K562 (cell line): ENCODE data around the gene ACSL5. TPM values are rescaled to one million over a fixed set of nuclear protein-coding genes. Genes with fewer than 3 reads are reported as not detected.
A peak's percentile ranks its signal among the peaks of the same experiment; 100 is the strongest.

Experiments
- GABPA ChIP-seq: fragments of 200-800 bp; sonication (Bioruptor generic); conservative IDR thresholded peaks from 2 replicates; pipeline ENCODE4 v1.6.1; 2016; ENCODE audit warnings: low read depth, missing genetic modification characterization, missing compliant biosample characterization
- KAT8 ChIP-seq: fragments of 450-650 bp; IDR thresholded peaks from 2 replicates; pipeline ENCODE4 v1.6.1; 2016; ENCODE audit warnings: low read depth, mild to moderate bottlenecking
- KDM1A ChIP-seq, 2 experiments: fragments of 450-650 bp; IDR thresholded peaks; 2 replicates each; pipeline ENCODE4 v1.6.1; 2016; ENCODE audit warnings: mild to moderate bottlenecking in 2 of 2
- PKNOX1 ChIP-seq: fragments of 450-650 bp; IDR thresholded peaks from 2 replicates; pipeline ENCODE4 v1.6.1; 2016
- RBFOX2 ChIP-seq: fragments of 200-400 bp; formaldehyde crosslinking; IDR thresholded peaks from 2 replicates; pipeline ENCODE4 v1.6.1; 2017; ENCODE audit warnings: low read depth, mild to moderate bottlenecking, low read length, moderate library complexity
- SETDB1 ChIP-seq: IDR thresholded peaks from one replicate; pipeline ENCODE4 v1.6.1; 2012; ENCODE audit warnings: low read length, control low read depth, inconsistent platforms
- SRF ChIP-seq, 2 experiments: fragments of 250-450, 450-650 bp in 1 of 2; sonication (Bioruptor Pico) in 1 of 2; sonication (generic) in 1 of 2; formaldehyde crosslinking; IDR thresholded peaks; 2 replicates each; pipeline versions ENCODE4 v1.5.0 to v1.5.1; 2020 to 2022; ENCODE audit warnings: mild to moderate bottlenecking in 1 of 2, missing genetic modification reagents in 1 of 2
- TCF3 ChIP-seq: sonication (generic); formaldehyde crosslinking; IDR thresholded peaks from 2 replicates; pipeline ENCODE4 v1.4.0; 2020; ENCODE audit warnings: mild to moderate bottlenecking, missing genetic modification reagents
- ZKSCAN3 ChIP-seq: fragments of 250-450 bp; sonication (Bioruptor Pico); IDR thresholded peaks from 2 replicates; pipeline ENCODE4 v1.4.0; 2020
- ZNF436 ChIP-seq: fragments of 250-450, 450-650 bp; sonication (Bioruptor Pico); formaldehyde crosslinking; IDR thresholded peaks from 2 replicates; pipeline ENCODE4 v1.7.0; 2020; ENCODE audit warnings: mild to moderate bottlenecking
- ZNF644 ChIP-seq: fragments of 200-800 bp; sonication (Bioruptor generic); IDR thresholded peaks from 2 replicates; pipeline ENCODE4 v1.6.1; 2016; ENCODE audit warnings: low read depth, missing genetic modification characterization, missing compliant biosample characterization
- polyA plus RNA-seq, 8 experiments: library from polyadenylated mRNA; depleted of rRNA in 4 of 8; stranded (reverse) in 5 of 8; unstranded in 3 of 8; fragments of >200 nt; fragmentation: Nextera tagmentation in 2 of 8; fragmentation: Illumina TruSeq in 1 of 8; extraction: Ambion mirVana in 2 of 8; extraction: Trizol in 1 of 8; gene quantifications; 2 replicates each; pipeline versions ENCODE4 v1.2.1 to v1.2.3, GENCODE V29; 2011 to 2014; ENCODE audit warnings: inconsistent platforms in 1 of 8, missing spikeins in 1 of 8
- total RNA-seq, 7 experiments: library from RNA; depleted of rRNA in 6 of 7; stranded (reverse); fragments of >200 nt in 6 of 7; fragmentation: Illumina TruSeq in 2 of 7; extraction: Trizol in 2 of 7; gene quantifications; 2 replicates each; pipeline versions ENCODE4 v1.2.1 to v1.2.3, GENCODE V29; 2011 to 2021; ENCODE audit warnings: low replicate concordance in 1 of 7
- TF ChIP-seq, protein P1 (sequence below): fragments of 250-450 bp; sonication (Bioruptor Pico); IDR thresholded peaks from 2 replicates; pipeline ENCODE4 v1.4.0; 2020
- TF ChIP-seq, protein P2 (sequence below), 2 experiments: fragments of 250-450 bp in 1 of 2; fragments of 450-650 bp in 1 of 2; sonication (Bioruptor Pico) in 1 of 2; IDR thresholded peaks; 2 replicates each; pipeline versions ENCODE4 v1.6.1 to v1.8.0; 2016 to 2021; ENCODE audit warnings: mild to moderate bottlenecking in 2 of 2, moderate library complexity in 2 of 2, missing compliant biosample characterization in 1 of 2, missing genetic modification characterization in 1 of 2
- TF ChIP-seq, protein P3 (sequence below): IDR thresholded peaks from 2 replicates; pipeline ENCODE4 v1.6.1; 2014; ENCODE audit warnings: antibody characterized with exemption

The ACSL5 gene
- total and polyA plus RNA-seq, 9 of the 15 experiments (the other 6 are each of a cell fraction or from before 2014, with no cell fraction given) = 0.19 to 1.4 (median 0.55) TPM

GRCh38 chr10:112383325-112383724, 9.4 kb downstream of the ACSL5 start (continued):
- TF ChIP-seq, protein P1, sequence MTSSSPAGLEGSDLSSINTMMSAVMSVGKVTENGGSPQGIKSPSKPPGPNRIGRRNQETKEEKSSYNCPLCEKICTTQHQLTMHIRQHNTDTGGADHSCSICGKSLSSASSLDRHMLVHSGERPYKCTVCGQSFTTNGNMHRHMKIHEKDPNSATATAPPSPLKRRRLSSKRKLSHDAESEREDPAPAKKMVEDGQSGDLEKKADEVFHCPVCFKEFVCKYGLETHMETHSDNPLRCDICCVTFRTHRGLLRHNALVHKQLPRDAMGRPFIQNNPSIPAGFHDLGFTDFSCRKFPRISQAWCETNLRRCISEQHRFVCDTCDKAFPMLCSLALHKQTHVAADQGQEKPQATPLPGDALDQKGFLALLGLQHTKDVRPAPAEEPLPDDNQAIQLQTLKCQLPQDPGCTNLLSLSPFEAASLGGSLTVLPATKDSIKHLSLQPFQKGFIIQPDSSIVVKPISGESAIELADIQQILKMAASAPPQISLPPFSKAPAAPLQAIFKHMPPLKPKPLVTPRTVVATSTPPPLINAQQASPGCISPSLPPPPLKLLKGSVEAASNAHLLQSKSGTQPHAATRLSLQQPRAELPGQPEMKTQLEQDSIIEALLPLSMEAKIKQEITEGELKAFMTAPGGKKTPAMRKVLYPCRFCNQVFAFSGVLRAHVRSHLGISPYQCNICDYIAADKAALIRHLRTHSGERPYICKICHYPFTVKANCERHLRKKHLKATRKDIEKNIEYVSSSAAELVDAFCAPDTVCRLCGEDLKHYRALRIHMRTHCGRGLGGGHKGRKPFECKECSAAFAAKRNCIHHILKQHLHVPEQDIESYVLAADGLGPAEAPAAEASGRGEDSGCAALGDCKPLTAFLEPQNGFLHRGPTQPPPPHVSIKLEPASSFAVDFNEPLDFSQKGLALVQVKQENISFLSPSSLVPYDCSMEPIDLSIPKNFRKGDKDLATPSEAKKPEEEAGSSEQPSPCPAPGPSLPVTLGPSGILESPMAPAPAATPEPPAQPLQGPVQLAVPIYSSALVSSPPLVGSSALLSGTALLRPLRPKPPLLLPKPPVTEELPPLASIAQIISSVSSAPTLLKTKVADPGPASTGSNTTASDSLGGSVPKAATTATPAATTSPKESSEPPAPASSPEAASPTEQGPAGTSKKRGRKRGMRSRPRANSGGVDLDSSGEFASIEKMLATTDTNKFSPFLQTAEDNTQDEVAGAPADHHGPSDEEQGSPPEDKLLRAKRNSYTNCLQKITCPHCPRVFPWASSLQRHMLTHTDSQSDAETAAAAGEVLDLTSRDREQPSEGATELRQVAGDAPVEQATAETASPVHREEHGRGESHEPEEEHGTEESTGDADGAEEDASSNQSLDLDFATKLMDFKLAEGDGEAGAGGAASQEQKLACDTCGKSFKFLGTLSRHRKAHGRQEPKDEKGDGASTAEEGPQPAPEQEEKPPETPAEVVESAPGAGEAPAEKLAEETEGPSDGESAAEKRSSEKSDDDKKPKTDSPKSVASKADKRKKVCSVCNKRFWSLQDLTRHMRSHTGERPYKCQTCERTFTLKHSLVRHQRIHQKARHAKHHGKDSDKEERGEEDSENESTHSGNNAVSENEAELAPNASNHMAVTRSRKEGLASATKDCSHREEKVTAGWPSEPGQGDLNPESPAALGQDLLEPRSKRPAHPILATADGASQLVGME (CRISPR knock-in tag) = no peak
- TF ChIP-seq GABPA (no peak), PKNOX1 (no peak), KDM1A (IDR thresholded peaks at IDR 0.05) (peak; percentile 76 to 81), RBFOX2 (no peak), ZNF436 (CRISPR knock-in tag) (no peak), KAT8 (no peak), TCF3 (peak; percentile 78), ZNF644 (tag) (no peak), ZKSCAN3 (CRISPR knock-in tag) (no peak), SETDB1 (no peak), SRF (CRISPR knock-in tag; IDR thresholded peaks at IDR 0.05) (no peak)
- TF ChIP-seq, protein P2, sequence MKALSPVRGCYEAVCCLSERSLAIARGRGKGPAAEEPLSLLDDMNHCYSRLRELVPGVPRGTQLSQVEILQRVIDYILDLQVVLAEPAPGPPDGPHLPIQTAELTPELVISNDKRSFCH (CRISPR knock-in tag; IDR thresholded peaks at IDR 0.05) = no peak
- TF ChIP-seq, protein P2 (tag; IDR thresholded peaks at IDR 0.05) = 0 out of 2 replicates have a peak, but pooled peaks have one; percentile 22
- TF ChIP-seq, protein P3, sequence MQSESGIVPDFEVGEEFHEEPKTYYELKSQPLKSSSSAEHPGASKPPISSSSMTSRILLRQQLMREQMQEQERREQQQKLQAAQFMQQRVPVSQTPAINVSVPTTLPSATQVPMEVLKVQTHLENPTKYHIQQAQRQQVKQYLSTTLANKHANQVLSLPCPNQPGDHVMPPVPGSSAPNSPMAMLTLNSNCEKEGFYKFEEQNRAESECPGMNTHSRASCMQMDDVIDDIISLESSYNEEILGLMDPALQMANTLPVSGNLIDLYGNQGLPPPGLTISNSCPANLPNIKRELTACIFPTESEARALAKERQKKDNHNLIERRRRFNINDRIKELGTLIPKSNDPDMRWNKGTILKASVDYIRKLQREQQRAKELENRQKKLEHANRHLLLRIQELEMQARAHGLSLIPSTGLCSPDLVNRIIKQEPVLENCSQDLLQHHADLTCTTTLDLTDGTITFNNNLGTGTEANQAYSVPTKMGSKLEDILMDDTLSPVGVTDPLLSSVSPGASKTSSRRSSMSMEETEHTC = no peak
